Measurements from ENCODE around the gene NSUN2.

GRCh38 chr5:6582507-6583048 lies 50.3 kb downstream of the NSUN2 start:
- TF ChIP-seq POLR2A (IDR thresholded peaks at IDR 0.05; ENCODE audit: low read depth, low read length), result no peak
- TF ChIP-seq CTCF (conservative IDR thresholded peaks at IDR 0.05; ENCODE audit: low read depth, low read length), result no peak
- no peak for TF ChIP-seq CHD1 (IDR thresholded peaks at IDR 0.05; ENCODE audit: low read depth, low read length)
- TF ChIP-seq CEBPB (IDR thresholded peaks at IDR 0.05; ENCODE audit: low read depth, low read length), result no peak
